Measurements from ENCODE around the gene NPAS4.

DNA sequence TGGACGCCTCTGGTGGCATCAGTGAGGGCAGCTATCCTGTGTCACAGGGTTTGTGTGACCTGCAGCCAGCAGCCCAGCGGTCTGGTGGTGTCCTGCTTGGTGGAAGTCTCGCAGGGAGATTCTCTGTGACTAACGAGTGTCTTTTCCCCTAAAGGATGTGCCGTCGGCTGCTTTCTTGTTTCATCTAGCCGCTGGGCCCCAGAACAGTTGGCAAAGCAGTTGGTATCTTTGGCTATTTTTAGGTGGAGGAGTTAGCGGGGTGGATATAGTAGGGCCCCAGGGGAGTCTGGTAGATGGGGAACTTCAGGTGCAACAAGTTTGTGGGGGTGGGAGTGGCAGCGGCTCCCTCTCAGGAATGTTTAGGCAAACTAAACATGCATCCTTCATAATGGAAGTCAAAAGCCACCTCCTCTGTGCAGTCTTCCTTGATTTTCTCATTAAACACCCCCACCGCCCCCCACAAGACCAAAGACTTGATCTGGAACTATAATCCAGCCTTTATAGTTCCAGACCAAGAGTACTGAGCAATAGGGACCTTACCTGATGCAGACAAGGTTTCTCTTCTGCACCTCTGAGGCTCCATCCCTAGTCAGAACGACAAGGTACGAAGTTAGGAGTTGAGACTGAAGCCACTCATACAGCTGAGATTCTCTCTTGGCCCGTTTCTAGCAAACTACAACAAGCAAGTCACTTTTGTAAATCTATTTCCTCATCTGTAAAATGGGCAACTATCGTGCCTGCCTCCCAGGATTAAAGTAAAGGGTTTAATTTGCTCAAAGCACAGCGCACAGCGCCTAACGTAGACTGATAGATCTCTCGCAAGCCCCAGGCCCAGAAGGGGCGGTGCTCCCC lies 44.8 kb downstream of the NPAS4 start:
- no peak for TF ChIP-seq POLR2A (IDR thresholded peaks at IDR 0.05)
- TF ChIP-seq, protein P1, sequence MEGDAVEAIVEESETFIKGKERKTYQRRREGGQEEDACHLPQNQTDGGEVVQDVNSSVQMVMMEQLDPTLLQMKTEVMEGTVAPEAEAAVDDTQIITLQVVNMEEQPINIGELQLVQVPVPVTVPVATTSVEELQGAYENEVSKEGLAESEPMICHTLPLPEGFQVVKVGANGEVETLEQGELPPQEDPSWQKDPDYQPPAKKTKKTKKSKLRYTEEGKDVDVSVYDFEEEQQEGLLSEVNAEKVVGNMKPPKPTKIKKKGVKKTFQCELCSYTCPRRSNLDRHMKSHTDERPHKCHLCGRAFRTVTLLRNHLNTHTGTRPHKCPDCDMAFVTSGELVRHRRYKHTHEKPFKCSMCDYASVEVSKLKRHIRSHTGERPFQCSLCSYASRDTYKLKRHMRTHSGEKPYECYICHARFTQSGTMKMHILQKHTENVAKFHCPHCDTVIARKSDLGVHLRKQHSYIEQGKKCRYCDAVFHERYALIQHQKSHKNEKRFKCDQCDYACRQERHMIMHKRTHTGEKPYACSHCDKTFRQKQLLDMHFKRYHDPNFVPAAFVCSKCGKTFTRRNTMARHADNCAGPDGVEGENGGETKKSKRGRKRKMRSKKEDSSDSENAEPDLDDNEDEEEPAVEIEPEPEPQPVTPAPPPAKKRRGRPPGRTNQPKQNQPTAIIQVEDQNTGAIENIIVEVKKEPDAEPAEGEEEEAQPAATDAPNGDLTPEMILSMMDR (IDR thresholded peaks at IDR 0.05) = no peak
